Panc1 (cell line): Measurements from ENCODE around the gene DCAF11. TPM values are rescaled to one million over a fixed set of nuclear protein-coding genes. Genes with fewer than 3 reads are reported as not detected.
"Not testable (repeated sequence)": the region's sequence is repeated elsewhere in the genome, so short reads cannot be mapped to it uniquely, and the experiment has no call there.

Source experiments
- ATAC-seq: fragments of 200-7000 bp; cut with Tn5 transposase; 2 replicates; pipeline ENCODE4 v1.9.1; 2020; ENCODE audit warnings: mild to moderate bottlenecking, moderate library complexity
- BruUV-seq: library from RNA; stranded (reverse); fragments of 400-500 nt; replicated peaks from 2 replicates; lab custom pipeline; 2021; lab: Mats Ljungman, UMichigan
- CTCF ChIA-PET: fragments of 300-600 bp; sonication (Branson Sonifier 250); formaldehyde crosslinking; loops from one replicate; lab custom pipeline; 2022; ENCODE audit warnings: antibody characterized with exemption; lab: Charles Lee
- POLR2A ChIA-PET: fragments of 300-600 bp; sonication (Branson Sonifier 250); formaldehyde crosslinking; loops from one replicate; lab custom pipeline; 2022; ENCODE audit warnings: antibody characterized with exemption; lab: Charles Lee
- DNase-seq: peaks from one replicate; pipeline ENCODE4 v3.0.0-alpha.2; 2010; ENCODE audit warnings: low read depth, low spot score
- H3K27ac ChIP-seq: 2 replicates; pipeline ENCODE4 v1.5.1; 2011; ENCODE audit warnings: mild to moderate bottlenecking, low read length, inconsistent platforms
- H3K27me3 ChIP-seq: fragments of 200-500 bp; sonication (Bioruptor generic); 2 replicates; pipeline ENCODE4 v1.6.0; 2014; ENCODE audit warnings: low read length, inconsistent platforms; ENCODE audit not compliant: control insufficient read depth, insufficient read depth
- H3K36me3 ChIP-seq: fragments of 200-500 bp; sonication (Bioruptor generic); 2 replicates; pipeline ENCODE4 v1.5.1; 2014; ENCODE audit warnings: inconsistent platforms, mild to moderate bottlenecking, low read length, moderate library complexity; ENCODE audit not compliant: control insufficient read depth, insufficient read depth
- H3K4me1 ChIP-seq: 2 replicates; pipeline ENCODE4 v1.5.1; 2011; ENCODE audit warnings: inconsistent platforms, mild to moderate bottlenecking, low read length, moderate library complexity; ENCODE audit not compliant: control insufficient read depth, insufficient read depth
- H3K4me3 ChIP-seq, 2 experiments: 2 replicates each; pipeline ENCODE4 v1.5.1; 2011 to 2012; ENCODE audit warnings: low read depth in 2 of 2, low read length in 2 of 2, mild to moderate bottlenecking in 2 of 2, inconsistent platforms in 1 of 2, moderate library complexity in 1 of 2
- H3K9me3 ChIP-seq: fragments of 200-500 bp; sonication (Bioruptor generic); 2 replicates; pipeline ENCODE4 v1.5.1; 2014; ENCODE audit warnings: low read depth, mild to moderate bottlenecking, inconsistent platforms, low read length, moderate library complexity; ENCODE audit not compliant: control insufficient read depth, insufficient read depth
- POLR2AphosphoS5 ChIP-seq: IDR thresholded peaks from 2 replicates; pipeline ENCODE4 v1.6.1; 2012; ENCODE audit warnings: mild to moderate bottlenecking, low read depth, low read length, moderate library complexity
- REST ChIP-seq, 2 experiments: IDR thresholded peaks; 2 replicates each; pipeline ENCODE4 v1.6.1; 2011 to 2012; ENCODE audit warnings: low read depth in 2 of 2, control low read depth in 1 of 2, low read length in 1 of 2, mild to moderate bottlenecking in 1 of 2, moderate library complexity in 1 of 2; ENCODE audit not compliant: insufficient read depth in 1 of 2
- SIN3A ChIP-seq: IDR thresholded peaks from 2 replicates; pipeline ENCODE4 v1.6.1; 2012; ENCODE audit warnings: low read depth, mild to moderate bottlenecking, low read length, moderate library complexity, borderline replicate concordance; ENCODE audit not compliant: insufficient read depth
- TCF7L2 ChIP-seq: IDR thresholded peaks from 2 replicates; pipeline ENCODE4 v1.6.1; 2011; ENCODE audit warnings: mild to moderate bottlenecking, low read depth, low read length, inconsistent platforms
- in situ Hi-C: cut with HindIII; loops from 2 replicates; pipeline ENCODE4 v1.10.0; 2016; ENCODE audit warnings: low sequenced_read_pairs, low pct_unique_long_range_greater_than_20kb
- intact Hi-C: fragments of 100-400 bp; cut with micrococcal nuclease; formaldehyde crosslinking; loops from one replicate; pipeline ENCODE4 v1.10.0; 2022; ENCODE audit not compliant: unreplicated experiment
- total RNA-seq: library from RNA; stranded (reverse); gene quantifications from one replicate; pipeline ENCODE4 v1.2.1, GENCODE V29; 2021; ENCODE audit not compliant: unreplicated experiment
- TF ChIP-seq, protein P1 (sequence below): fragments of 450-650 bp; IDR thresholded peaks from 2 replicates; pipeline ENCODE4 v1.5.1; 2017; ENCODE audit warnings: mild to moderate bottlenecking

DCAF11 gene
- total RNA-seq, 1 experiment from 2014 or later: 37.4 TPM

DNA sequence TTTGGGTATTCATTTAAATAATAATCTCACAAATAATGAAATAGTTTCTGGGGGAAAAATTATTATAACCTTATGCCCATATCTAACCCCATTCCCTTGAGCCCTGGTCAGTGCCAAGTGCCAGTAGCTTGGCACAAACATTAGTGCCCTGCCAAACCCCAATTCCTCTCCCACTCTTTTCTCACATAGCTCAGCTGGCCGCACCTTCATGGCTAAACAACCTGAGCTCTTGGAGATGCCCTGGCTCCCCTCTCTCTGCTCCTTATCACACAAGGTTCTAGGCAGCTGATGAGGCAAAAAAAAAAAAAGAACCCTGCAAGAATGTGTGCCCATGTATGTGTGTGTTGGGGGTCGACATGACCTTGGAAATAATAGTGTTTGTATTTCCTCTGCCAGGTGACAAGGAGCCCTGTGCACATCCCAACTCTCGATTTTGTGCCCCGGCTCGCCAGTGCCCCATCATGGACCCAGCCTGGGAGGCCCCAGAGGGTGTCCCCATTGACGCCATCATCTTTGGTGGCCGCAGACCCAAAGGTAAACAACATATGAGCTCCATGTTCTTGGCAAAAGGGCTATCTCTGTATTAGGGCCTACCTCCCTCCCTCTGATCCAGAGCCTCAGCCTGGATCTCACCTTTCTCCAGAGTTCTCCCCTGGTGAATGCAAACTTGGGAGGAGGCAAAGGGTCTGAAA lies 12.1 kb upstream of the DCAF11 start:
- Histone ChIP-seq H3K4me3 (no peak overlapping the region), H3K27me3 (no peaks in the 10 kb centered on the region), H3K27ac (no peak overlapping the region), H3K9me3 (no peaks in the 10 kb centered on the region), H3K36me3 (no peaks in the 10 kb centered on the region), H3K4me1 (no peaks in the 10 kb centered on the region)
- ATAC-seq (no peak), DNase-seq (no peak)
- intact Hi-C loops: no loop called here
- TF ChIP-seq, protein P1, sequence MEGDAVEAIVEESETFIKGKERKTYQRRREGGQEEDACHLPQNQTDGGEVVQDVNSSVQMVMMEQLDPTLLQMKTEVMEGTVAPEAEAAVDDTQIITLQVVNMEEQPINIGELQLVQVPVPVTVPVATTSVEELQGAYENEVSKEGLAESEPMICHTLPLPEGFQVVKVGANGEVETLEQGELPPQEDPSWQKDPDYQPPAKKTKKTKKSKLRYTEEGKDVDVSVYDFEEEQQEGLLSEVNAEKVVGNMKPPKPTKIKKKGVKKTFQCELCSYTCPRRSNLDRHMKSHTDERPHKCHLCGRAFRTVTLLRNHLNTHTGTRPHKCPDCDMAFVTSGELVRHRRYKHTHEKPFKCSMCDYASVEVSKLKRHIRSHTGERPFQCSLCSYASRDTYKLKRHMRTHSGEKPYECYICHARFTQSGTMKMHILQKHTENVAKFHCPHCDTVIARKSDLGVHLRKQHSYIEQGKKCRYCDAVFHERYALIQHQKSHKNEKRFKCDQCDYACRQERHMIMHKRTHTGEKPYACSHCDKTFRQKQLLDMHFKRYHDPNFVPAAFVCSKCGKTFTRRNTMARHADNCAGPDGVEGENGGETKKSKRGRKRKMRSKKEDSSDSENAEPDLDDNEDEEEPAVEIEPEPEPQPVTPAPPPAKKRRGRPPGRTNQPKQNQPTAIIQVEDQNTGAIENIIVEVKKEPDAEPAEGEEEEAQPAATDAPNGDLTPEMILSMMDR: no peak
- TF ChIP-seq SIN3A (no peak), REST (IDR thresholded peaks at IDR 0.05; ENCODE audit: insufficient read depth in 1 of 2, low read depth in 2 of 2, low read length in 1 of 2) (no peak), POLR2AphosphoS5 (no peak), TCF7L2 (no peak)
- in situ Hi-C loops: no loop called here
- BruUV-seq: TSS peak; percentile 48
- POLR2A ChIA-PET: no interaction called here
- CTCF ChIA-PET: no interaction called here

- no peak overlapping the region for H3K4me3 ChIP-seq
- no peak overlapping the region for H3K27ac ChIP-seq
- CTCF ChIA-PET: no interaction called here
- DNase-seq (no peak), ATAC-seq (no peak)
- POLR2A ChIA-PET: no interaction called here
- H3K27me3 ChIP-seq: no peaks in the 10 kb centered on the region
- no peaks in the 10 kb centered on the region for H3K9me3 ChIP-seq
- BruUV-seq: no TSS peak
- in situ Hi-C loops: no loop called here
- no peak for TF ChIP-seq REST (IDR thresholded peaks at IDR 0.05; ENCODE audit: insufficient read depth in 1 of 2, low read depth in 2 of 2, low read length in 1 of 2)
- TF ChIP-seq SIN3A: no peak
- TF ChIP-seq, protein P1: no peak
- no peak for TF ChIP-seq TCF7L2
- TF ChIP-seq POLR2AphosphoS5: no peak
- H3K36me3 ChIP-seq: no peaks in the 10 kb centered on the region
- no peaks in the 10 kb centered on the region for H3K4me1 ChIP-seq
- intact Hi-C loops: no loop called here
Measured at GRCh38 chr14:24103451-24103850, 11.1 kb upstream of the DCAF11 start.

GRCh38 chr14:24105609-24106239 lies 8.9 kb upstream of the DCAF11 start:
- CTCF ChIA-PET, H3K36me3 ChIP-seq, H3K27ac ChIP-seq, H3K9me3 ChIP-seq, BruUV-seq, POLR2A ChIA-PET, intact Hi-C loops, H3K4me1 ChIP-seq, DNase-seq, H3K4me3 ChIP-seq, H3K27me3 ChIP-seq, in situ Hi-C loops, ATAC-seq: not testable (repeated sequence)
